IPS-18c (cell line): Measurements from ENCODE around the gene GPR161.
"Not testable (repeated sequence)": the region's sequence is repeated elsewhere in the genome, so short reads cannot be mapped to it uniquely, and the experiment has no call there.

ENCODE experiments used
- H3K4me3 ChIP-seq: 2 replicates; pipeline ENCODE4 v1.7.0; 2013; ENCODE audit warnings: low read depth, mild to moderate bottlenecking, low read length, moderate library complexity; ENCODE audit not compliant: insufficient read depth
- H3K9me3 ChIP-seq: one replicate; pipeline ENCODE4 v1.6.1; 2013; ENCODE audit warnings: mild to moderate bottlenecking, low read length, moderate library complexity; ENCODE audit not compliant: control insufficient read depth, insufficient read depth

Gene GPR161, protein sequence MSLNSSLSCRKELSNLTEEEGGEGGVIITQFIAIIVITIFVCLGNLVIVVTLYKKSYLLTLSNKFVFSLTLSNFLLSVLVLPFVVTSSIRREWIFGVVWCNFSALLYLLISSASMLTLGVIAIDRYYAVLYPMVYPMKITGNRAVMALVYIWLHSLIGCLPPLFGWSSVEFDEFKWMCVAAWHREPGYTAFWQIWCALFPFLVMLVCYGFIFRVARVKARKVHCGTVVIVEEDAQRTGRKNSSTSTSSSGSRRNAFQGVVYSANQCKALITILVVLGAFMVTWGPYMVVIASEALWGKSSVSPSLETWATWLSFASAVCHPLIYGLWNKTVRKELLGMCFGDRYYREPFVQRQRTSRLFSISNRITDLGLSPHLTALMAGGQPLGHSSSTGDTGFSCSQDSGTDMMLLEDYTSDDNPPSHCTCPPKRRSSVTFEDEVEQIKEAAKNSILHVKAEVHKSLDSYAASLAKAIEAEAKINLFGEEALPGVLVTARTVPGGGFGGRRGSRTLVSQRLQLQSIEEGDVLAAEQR

DNA sequence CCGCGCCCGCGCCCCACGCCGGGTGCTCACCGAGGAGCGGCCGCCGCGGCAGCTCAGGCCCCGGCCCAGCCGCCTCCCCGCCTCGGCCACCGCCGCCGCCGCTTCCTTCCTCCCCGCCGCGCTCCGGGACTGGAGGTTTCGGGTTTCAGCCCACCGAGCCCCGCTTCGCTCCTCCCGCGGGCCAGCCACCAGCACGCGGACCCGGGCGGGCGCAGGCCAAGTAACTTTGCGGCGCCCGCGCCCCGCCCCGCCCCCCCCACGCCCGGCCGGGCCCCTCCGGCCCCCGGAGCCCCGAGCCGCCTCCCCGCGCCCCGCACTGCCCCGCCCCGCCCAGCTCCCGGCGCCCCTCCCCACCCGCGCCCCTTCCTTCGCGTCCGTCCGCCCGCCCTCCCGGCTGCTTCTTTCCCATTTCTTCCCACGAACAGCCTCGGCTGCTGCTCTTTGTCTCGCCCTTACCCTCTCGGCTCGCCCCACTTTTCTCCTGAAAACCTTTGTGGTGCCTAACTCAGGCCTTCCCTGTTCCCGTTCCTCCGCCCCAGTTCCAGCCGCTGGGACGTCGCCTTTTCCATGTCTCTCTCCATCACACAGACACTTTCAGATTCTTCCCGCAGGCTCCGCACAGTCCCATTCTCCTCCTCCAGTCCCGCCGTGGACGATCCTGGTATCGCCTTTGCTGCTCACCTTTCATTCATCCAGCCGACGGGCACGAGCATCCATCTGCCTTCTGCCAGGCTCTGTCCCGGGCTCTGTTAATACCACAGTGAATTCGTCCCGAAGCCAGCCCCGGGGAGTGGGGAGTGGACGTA is at the start of gene GPR161:
Gene GPR161, minus strand, starts transcription at position 222 of the 806 bp plus-strand sequence. CDS start 32,080 bp downstream, outside the sequence.
- no peaks in the 10 kb centered on the region for H3K9me3 ChIP-seq
- H3K4me3 ChIP-seq = peak within 1 kb of the TSS; percentile 78

DNA sequence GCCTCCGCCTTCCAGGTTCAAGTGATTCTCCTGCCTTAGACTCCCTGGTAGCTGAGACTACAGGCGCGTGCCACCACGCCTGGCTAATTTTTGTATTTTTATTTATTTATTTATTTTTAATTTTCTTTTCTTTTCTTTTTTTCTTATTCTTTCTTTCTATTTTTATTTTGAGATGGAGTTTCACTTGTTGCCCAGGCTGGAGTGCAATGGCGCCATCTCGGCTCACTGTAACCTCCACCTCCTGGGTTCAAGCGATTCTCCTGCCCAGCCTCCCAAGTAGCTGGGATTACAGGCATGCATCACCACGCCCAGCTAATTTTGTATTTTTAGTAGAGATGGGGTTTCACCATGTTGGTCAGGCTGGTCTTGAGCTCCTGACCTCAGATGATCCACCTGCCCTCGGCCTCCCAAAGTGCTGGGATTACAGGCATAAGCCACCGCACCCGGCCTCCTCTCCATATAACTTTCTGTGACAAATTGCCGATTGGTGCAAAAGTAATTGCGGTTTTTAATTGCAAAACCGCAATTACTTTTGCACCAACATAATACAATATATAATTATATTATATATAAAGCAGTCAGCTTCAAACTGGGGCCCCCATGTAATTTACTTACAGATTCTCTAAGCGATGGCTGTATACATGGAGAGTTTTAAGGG is 44.5 kb upstream of the GPR161 start:
- H3K9me3 ChIP-seq, H3K4me3 ChIP-seq: not testable (repeated sequence)

DNA sequence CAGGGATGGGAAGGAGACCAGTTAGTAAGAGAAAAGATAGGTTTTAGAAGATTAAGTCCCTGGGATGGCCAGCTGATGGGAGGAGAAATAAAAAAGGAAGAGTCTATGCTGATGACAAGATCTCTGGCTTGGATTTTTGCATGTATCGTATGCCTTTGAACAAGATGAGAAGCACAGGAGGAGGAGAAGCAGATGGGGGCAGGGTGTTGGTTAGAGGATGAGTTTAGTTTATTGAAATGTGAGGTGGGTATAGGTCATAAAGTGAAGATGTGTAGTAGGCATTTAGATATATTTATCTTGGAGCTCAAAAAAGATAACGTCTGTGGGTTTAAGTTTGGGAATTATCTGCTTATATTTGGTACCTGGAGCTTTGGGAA is 43.4 kb upstream of the GPR161 start:
- H3K9me3 ChIP-seq = peaks cover 2% of the 10 kb centered on the region
- H3K4me3 ChIP-seq = peak overlapping the region; percentile 94; the same call in 1 of the 2 replicates

DNA sequence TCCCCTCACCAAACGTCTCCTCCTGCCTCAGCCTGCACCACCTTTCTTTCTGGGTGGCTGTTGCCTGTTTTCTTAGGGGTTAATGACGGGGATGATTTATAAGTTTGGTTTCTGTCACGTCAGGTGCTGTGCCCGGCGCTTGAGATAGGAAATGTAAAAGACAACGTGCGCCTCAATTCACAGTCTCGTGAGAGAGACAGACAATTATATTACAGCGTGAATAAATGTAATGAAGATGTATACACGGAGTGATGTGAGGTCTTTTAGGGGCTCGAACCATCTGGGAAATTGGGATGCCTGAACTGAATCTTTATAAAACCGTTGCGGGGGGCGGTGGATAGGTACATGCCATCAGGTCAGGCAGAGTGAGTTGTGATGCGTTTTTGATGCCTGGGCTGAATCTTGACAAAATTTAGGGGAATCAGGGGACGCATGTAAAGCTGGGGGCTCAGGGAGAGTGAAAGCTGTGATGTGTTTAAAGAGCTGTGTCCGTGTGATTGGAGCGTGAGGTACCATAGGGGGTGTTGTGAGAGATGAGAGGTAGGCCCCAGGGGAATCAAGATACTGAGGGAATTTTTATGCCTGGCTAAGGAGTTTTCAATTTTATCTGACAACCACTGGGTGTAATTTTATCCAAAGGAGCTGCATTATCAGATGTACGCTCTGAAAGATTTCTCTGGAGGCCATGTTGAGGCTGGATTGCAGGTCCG is 42.9 kb upstream of the GPR161 start:
- H3K9me3 ChIP-seq = peaks cover 2% of the 10 kb centered on the region
- peak overlapping the region; percentile 94 for H3K4me3 ChIP-seq

DNA sequence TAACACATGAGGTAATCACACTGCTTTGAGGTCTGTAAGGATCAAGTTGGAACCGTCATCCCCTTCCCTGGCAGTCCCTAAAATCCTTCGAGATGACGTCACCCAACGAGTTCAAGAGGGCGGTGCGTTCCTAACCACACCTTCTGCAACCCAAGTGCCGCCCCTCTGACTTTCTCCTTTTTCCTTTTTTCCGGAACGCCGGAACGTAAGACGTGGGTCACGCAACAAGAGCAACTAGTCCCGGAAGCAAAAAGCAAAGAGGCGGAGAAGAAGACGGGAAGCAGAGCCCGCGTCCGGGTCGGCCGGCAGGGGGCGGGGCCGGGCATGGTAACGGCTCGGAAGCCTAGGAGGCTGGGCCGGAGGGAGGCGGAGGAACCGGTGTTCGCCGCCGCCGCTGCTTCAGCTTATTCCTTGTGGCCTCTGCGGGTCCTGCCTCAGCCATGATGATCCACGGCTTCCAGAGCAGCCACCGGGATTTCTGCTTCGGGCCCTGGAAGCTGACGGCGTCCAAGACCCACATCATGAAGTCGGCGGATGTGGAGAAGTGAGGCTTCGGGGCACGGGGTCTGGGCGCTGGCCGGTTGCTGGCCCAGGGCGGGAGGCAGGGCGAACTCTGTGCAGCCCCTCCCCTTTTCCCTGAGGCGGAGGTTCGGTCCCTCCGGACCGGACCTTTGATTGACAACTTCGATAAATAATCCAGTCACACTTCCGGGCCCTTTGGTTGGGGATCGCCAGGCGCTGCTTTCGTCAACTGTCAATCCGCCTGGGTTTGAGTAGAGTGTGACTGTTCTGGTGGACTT is 42.1 kb upstream of the GPR161 start, which contains the start of gene TIPRL:
Gene TIPRL, plus strand, starts transcription at position 325 of the 800 bp plus-strand sequence. Its CDS starts 116 bp downstream, at position 441.
- H3K4me3 ChIP-seq = peak within 1 kb of the TSS; percentile 94
- H3K9me3 ChIP-seq = peaks cover 2% of the 10 kb centered on the region

DNA sequence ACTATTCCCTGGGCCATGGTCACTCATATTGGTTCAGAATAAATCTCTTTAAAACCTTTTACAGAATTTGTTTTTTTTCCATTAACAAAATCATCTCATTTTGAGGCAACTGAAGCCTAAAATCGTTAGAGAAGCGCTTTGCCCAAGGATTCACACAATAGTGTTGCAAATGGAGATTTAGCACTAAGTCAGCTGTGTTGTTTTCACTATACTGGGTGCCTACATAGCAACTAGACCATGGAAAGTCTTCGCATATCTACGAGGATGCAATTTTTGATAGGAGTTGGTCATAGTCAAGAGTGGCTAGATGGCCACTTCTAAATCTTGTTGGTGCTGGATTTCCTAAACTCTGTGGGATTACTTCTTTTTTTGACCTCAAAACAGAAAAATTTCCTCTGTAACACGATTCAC is 41.5 kb upstream of the GPR161 start:
- peaks cover 2% of the 10 kb centered on the region for H3K9me3 ChIP-seq

DNA sequence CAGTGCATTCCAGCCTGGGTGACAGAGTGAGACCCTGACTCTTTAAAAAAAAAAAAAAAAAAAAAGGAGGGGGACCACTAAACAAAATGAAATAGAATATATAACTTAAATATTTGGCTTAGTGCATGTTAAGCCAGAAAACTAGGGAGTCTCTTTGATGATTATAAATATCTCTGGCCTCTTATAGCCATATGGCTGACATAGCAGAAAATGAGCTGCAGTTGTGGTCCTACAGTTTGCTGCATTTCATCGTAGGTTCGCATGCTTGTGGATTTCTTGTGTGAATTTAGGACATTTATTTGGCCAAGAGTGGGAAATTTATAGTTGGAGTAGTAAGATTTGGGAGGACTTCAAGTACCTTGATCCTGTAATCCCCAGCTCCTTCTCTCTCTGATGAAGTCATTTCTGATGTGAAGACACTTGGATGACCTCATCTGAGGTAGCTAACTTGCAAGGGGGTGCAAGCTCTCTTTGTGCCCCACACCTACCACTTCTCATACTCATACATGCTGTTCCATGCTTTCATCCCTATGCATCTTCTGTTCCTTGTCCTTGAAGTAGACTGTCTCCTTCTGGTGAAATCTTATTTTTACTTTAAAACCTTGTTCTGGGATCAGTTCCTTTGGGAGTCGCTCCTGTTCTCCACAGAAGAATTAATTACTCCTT is 35.7 kb upstream of the GPR161 start:
- no peak overlapping the region for H3K4me3 ChIP-seq
- H3K9me3 ChIP-seq = no peaks in the 10 kb centered on the region

More for the DNA sequence above, 41.5 kb upstream of the GPR161 start:
- no peak overlapping the region; the same call in 1 of the 2 replicates for H3K4me3 ChIP-seq

DNA sequence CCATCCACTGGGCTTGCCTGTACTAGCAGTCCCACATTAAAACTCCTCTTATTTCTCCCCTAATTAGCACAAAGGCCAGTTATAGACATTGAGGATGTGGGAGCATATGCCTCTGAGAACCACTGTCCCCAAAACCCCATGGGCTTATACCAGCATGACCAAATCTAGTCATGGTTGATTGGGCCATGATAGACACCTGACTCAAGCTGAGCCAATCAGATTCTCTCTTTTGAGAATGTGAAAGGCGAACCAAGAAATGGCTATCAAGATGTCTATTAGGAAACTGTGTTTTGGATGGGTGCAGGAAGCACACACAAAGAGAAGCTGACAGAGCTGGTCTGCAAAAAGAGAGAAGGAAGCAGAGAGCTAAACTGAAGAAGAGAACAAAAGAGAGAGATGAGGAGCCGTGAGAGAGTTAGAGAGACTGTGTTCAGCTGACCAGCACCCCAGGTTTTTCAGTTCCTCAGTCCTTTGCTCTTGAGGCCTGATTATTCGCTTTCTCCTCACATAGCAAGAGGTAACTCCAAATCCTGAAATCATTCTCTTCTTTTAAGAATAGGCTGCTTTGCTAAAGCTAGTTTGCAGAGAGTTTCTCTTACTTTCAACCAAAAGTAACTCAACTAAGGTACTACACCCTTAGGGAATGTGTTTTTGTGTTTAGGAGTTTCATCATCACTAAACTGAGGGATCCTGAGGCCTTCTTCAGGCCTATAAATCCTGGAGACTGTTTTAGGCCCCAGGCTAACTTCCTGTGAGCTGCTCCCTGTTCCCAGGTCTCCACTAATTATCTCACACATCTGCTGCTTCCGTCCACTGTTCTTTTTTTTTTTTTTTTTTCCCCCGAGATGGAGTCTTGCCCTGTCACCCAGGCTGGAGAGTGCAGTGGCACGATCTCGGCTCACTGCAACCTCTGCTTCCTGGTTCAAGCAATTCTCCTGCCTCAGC is 34.1 kb upstream of the GPR161 start:
- H3K4me3 ChIP-seq = no peak overlapping the region
- H3K9me3 ChIP-seq = no peaks in the 10 kb centered on the region

DNA sequence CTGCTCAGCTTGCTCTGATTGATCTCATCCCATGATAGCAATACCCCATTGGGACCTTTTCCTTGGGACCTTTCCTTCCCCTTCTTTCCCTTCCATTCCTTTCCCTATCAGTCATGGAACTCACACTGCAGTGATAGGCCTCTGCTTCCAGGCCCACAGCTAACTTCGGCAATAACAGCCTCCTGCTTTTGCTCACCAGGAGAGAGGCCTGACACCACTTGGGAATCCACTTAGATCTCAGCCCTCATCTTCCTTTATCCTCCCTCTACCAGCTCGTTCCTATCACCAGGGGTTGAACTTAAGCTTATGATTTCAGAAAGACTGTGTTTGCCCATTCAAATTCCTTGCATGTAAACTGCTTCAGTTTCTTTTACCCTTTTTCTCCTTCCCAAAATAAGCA is 31.1 kb upstream of the GPR161 start:
- Histone ChIP-seq H3K9me3 (no peaks in the 10 kb centered on the region), H3K4me3 (no peak overlapping the region)

DNA sequence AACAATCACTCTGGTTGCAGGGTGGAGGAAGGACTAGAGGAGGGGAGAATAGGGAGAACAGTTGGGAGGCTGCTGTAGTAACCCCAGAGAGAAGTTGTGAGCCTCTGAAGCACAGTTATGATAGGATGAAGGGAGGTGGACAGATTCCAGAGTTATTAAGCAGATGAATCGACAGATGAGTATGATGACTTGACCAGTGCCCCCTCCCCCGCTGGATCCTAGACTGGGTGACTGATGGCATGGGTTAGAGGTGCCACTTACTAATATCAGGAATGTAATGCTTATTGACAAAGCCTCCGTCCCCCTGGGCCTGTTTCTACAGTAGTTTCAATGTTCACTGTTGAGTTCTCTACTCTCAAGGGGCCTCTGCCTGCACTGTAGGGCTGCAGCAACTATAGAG is 28.0 kb upstream of the GPR161 start:
- Histone ChIP-seq H3K9me3 (no peaks in the 10 kb centered on the region), H3K4me3 (no peak overlapping the region)

DNA sequence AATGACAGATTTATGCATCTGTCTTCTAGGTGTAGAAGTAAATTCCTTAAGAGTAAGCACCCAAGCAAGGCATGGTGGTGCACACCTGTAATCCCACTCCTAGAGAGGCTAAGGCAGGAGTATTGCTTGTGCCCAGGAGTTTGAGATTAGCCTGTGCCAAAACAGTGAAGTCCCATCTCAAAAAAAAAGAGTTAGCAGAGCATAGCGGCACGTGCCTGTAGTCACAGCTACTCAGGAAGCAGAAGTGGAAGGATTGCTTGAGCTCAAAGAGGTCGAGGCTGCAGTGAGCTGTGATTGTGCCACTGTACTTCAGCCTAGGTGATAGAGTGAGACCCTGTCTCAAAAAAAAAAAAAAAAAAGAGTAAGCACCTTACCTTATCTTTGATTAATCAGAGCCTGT is 26.9 kb upstream of the GPR161 start:
- H3K4me3 ChIP-seq = no peak overlapping the region

DNA sequence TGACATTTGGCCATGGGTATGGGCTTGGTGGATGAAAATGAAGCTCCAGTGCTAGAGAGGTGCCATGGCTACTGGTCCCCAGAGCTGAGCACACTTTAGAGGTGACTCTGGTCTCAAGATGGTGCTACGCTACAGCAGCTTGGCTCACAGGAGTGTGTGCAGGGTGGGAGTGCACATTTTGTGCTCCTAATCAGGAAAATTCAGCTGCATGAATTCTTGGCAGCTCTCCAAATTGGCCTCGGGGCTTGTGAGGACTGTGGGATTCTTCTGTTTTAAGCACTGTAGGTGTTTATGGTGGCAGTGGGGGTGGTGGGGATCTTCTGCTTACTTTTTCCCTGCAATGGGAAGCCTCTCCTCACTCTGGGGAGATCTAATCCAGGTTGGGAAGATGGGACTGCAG is 24.7 kb upstream of the GPR161 start:
- Histone ChIP-seq H3K9me3 (no peaks in the 10 kb centered on the region), H3K4me3 (no peak overlapping the region)

More for the DNA sequence above, 26.9 kb upstream of the GPR161 start:
- no peaks in the 10 kb centered on the region for H3K9me3 ChIP-seq

DNA sequence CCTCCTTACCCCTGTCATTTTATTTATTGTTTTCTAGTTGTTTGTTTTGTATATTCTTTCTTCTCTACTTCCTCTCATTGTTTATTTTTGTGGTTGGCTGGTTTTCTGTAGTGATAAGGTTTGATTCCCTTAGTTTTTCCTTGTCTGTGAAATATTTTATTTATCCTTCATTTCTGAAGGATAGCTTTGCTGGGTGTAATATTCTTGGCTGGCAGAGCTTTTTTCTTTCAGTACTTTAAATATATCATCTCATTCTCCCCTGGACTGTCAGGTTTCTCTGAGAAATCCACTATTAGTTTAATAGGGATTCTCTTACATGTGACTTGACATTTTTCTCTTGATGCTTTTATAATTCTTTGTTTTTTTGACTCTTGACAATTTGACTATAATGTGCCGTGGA is 23.2 kb upstream of the GPR161 start:
- Histone ChIP-seq H3K9me3 (no peaks in the 10 kb centered on the region), H3K4me3 (no peak overlapping the region)

DNA sequence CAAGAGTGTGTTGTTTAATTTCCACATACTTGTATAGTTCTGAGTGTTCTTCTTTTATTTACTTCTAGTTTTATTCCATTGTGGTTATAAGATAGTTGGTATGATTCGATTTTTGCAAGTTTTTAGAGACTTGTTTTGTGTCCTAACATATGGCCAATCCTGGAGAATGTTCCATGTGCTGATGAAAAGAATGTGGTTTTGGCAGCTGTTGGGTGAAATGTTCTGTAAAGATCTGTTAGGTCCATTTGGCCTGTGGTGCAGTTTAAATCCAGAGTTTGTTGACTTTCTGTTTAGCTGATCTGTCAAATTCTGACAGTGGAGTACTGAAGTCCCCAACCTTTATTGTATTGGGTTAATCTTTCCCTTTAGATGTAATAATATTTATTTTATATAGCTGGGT is 22.5 kb upstream of the GPR161 start:
- Histone ChIP-seq H3K9me3 (no peaks in the 10 kb centered on the region), H3K4me3 (no peak overlapping the region)

DNA sequence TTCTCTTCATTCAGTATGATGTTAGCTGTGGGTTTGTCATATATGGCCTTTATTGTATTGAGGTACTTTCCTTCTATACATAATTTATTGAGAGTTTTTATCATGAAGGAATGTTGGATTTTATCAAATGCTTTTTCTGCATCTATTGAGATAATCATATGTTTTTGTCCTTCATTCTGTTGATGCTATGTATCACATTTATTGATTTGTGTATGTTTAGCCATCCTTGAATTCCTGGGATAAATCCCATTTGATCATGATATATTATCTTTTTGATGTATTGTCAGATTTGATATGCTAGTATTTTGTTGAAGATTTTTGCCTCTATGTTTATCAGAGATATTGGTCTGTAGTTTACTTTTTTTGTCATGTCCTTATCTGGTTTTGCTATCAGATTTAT is 20.9 kb upstream of the GPR161 start:
- Histone ChIP-seq H3K4me3 (no peak overlapping the region), H3K9me3 (no peaks in the 10 kb centered on the region)
